Thoracic aorta (tissue), 2 donors: Measurements from ENCODE around the gene SARDH. TPM values are rescaled to one million over a fixed set of nuclear protein-coding genes. Genes with fewer than 3 reads are reported as not detected.

Experiments used
- ATAC-seq: fragments of 150-250 bp; one replicate; pipeline ENCODE4 v1.8.0; 2017; ENCODE audit warnings: low read depth; ENCODE audit not compliant: insufficient number of reproducible peaks, low FRiP score
- DNase-seq: peaks from one replicate; pipeline ENCODE4 v3.0.0-alpha.2; 2020; ENCODE audit warnings: low spot score
- H3K27ac ChIP-seq, 2 donors: fragments of 200-600 bp; sonication (generic); 1 replicate in 1 of 2; 2 replicates in 1 of 2; pipeline ENCODE4 v1.5.1; 2016; ENCODE audit warnings: mild to moderate bottlenecking in 2 of 2, moderate library complexity in 2 of 2
- H3K27me3 ChIP-seq: fragments of 200-600 bp; sonication (generic); replicated peaks from 2 replicates; pipeline ENCODE4 v1.6.0; 2016; ENCODE audit warnings: mild to moderate bottlenecking; ENCODE audit not compliant: insufficient read depth
- H3K36me3 ChIP-seq: fragments of 200-600 bp; sonication (generic); one replicate; pipeline ENCODE4 v1.5.1; 2016
- H3K4me1 ChIP-seq, 2 donors: fragments of 200-600 bp; sonication (generic); 1 replicate in 1 of 2; 2 replicates in 1 of 2; pipeline versions ENCODE4 v1.5.1 to v1.6.0; 2016; ENCODE audit warnings: low read depth in 2 of 2, mild to moderate bottlenecking in 1 of 2; ENCODE audit not compliant: control insufficient read depth in 1 of 2
- H3K4me3 ChIP-seq: fragments of 200-600 bp; sonication (generic); 2 replicates; pipeline ENCODE4 v1.5.1; 2016; ENCODE audit warnings: mild to moderate bottlenecking
- H3K9me3 ChIP-seq: fragments of 200-600 bp; sonication (generic); 2 replicates; pipeline ENCODE4 v1.5.1; 2016
- total RNA-seq, 2 donors: library from RNA; depleted of rRNA; stranded (reverse); fragments of >200 nt; gene quantifications; one replicate each; pipeline versions ENCODE4 v1.1.0 to v1.2.3, GENCODE V29; 2016
- TF ChIP-seq, protein P1 (sequence below): fragments of 200-600 bp; sonication (generic); IDR thresholded peaks from one replicate; pipeline ENCODE4 v1.5.1; 2019; ENCODE audit warnings: antibody characterized with exemption

SARDH gene
- total RNA-seq, 2 donors from 2014 or later, result 1.8 to 4.3 TPM

GRCh38 chr9:133780962-133781827 is 43.0 kb upstream of the SARDH start:
- ATAC-seq, result no peak
- H3K4me3 ChIP-seq, result no peak overlapping the region

DNA sequence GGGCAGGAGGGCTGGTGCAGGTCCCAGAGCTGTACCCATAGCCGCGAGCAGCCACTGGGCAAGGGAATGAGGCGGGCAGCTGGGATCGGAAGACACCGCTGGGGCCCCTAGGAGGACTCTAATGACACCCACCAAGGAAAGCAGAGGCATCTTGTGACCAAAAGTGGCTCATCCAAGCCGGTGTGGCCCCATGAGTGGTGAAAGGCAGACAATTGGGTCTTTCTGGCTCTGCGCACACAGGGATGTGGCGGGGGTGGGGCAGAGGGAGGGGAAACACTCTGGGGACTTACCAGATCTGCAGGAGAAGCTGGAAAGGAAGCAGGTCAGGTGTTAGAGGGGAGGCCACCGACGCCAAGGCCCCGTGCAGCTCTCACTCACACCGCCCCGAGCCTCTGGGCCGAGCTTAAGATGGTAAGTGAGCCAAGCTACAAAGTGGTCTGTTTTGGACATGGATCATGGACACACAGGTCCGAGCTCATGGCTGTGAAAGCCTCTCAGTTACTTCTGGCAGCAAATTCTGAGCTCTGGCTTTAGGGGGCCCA is 42.3 kb upstream of the SARDH start:
- no peak overlapping the region for H3K27ac ChIP-seq
- ATAC-seq (no peak), DNase-seq (no peak)
- H3K4me1 ChIP-seq, result peaks cover 0 to 8% of the 10 kb centered on the region in 2 donors
- TF ChIP-seq, protein P1, sequence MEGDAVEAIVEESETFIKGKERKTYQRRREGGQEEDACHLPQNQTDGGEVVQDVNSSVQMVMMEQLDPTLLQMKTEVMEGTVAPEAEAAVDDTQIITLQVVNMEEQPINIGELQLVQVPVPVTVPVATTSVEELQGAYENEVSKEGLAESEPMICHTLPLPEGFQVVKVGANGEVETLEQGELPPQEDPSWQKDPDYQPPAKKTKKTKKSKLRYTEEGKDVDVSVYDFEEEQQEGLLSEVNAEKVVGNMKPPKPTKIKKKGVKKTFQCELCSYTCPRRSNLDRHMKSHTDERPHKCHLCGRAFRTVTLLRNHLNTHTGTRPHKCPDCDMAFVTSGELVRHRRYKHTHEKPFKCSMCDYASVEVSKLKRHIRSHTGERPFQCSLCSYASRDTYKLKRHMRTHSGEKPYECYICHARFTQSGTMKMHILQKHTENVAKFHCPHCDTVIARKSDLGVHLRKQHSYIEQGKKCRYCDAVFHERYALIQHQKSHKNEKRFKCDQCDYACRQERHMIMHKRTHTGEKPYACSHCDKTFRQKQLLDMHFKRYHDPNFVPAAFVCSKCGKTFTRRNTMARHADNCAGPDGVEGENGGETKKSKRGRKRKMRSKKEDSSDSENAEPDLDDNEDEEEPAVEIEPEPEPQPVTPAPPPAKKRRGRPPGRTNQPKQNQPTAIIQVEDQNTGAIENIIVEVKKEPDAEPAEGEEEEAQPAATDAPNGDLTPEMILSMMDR, result no peak
- no peak overlapping the region for H3K4me3 ChIP-seq
- no peaks in the 10 kb centered on the region for H3K27me3 ChIP-seq
- H3K36me3 ChIP-seq, result no peaks in the 10 kb centered on the region
- no peaks in the 10 kb centered on the region for H3K9me3 ChIP-seq

More at GRCh38 chr9:133780962-133781827, 43.0 kb upstream of the SARDH start:
- no peak overlapping the region for H3K27ac ChIP-seq
- no peaks in the 10 kb centered on the region for H3K36me3 ChIP-seq
- no peaks in the 10 kb centered on the region for H3K27me3 ChIP-seq
- TF ChIP-seq, protein P1, result no peak
- DNase-seq, result no peak
- H3K9me3 ChIP-seq, result no peaks in the 10 kb centered on the region
- peaks cover 0 to 8% of the 10 kb centered on the region in 2 donors for H3K4me1 ChIP-seq

DNA sequence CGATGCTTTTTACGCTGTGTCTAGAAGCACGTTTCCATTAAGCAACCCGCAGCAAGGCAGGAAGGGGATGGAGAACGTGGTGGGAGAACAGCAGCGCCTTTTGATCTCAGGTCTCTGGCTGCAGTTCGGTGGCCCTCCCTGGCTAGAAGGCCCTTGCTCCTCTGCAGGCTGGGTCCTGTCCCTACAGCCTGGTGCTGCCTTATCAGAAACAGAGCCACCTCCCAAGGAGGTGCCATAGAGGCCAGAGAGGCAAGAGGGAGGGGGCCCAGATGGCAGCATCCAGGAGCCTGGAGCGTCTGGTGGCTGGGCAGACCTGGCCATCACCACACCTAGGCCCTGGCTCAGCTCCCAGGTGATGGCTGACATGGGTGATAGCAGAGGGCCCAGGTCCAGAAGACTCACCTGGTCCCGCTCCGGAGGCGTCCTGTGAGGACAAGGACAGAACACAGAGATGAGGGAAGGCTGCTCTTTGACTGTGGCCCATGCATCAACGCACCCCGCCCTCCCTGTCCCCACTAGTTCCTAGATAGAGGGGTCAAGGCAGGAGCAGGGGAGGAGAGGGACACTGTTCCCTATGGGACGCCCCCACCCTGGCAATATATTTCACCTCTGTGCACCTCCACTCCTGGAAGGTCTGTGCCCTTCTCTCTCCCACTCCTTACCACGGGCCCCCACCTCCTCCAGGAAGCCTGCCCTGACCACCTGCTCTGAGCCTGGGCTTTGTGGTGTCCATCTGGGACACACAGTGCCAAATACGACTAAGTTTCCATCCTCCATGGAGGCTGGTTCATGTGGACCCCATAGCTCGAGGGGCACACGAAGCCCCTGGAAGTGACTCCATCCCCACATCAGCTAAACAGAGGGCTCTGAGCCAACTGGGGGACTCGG is 41.6 kb upstream of the SARDH start:
- H3K9me3 ChIP-seq, result no peaks in the 10 kb centered on the region
- DNase-seq (no peak), ATAC-seq (no peak)
- TF ChIP-seq, protein P1, result no peak
- peaks cover 0 to 8% of the 10 kb centered on the region in 2 donors for H3K4me1 ChIP-seq
- H3K36me3 ChIP-seq, result peaks cover 5% of the 10 kb centered on the region
- H3K27ac ChIP-seq, result no peak overlapping the region
- H3K27me3 ChIP-seq, result no peaks in the 10 kb centered on the region
- H3K4me3 ChIP-seq, result no peak overlapping the region

GRCh38 chr9:133779081-133779480 is 40.9 kb upstream of the SARDH start:
- Histone ChIP-seq H3K27me3 (no peaks in the 10 kb centered on the region), H3K4me1 (peaks cover 0 to 8% of the 10 kb centered on the region in 2 donors), H3K4me3 (no peak overlapping the region), H3K27ac (no peak overlapping the region), H3K36me3 (peaks cover 12% of the 10 kb centered on the region), H3K9me3 (no peaks in the 10 kb centered on the region)
- ATAC-seq (no peak), DNase-seq (no peak)
- TF ChIP-seq, protein P1, result no peak
